ENCODE measurements around the gene CLIP3. TPM values are rescaled to one million over a fixed set of nuclear protein-coding genes. Genes with fewer than 3 reads are reported as not detected.
"Not testable (repeated sequence)": the region's sequence is repeated elsewhere in the genome, so short reads cannot be mapped to it uniquely, and the experiment has no call there.

The CLIP3 gene
- total RNA-seq, 2 donors from 2014 or later: 21.3 to 29.0 TPM

DNA sequence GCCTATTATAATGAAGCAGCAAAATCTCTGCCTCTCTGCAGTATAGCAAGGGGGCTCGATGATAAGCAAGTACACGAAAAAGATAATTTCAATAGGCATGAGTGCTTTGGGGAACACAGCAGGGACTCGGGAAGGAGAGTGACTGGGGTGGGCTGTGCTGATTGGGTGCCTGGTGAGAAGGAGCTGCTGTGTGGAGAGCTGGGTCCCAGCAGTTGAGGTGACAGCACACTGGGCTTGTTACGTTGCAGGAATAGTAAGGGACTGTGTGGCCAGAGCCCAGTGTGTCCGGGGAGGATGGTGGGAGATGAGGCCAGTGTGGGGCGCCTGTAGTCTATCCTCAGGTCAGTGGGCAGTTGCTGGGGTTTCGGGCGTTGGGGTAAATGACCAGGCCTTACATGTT, 39.4 kb upstream of the CLIP3 start:
- Histone ChIP-seq H3K4me1 (ENCODE audit: control insufficient read depth in 1 of 2, low read depth in 2 of 2) (no peaks in the 10 kb centered on the region), H3K9me3 (no peaks in the 10 kb centered on the region), H3K27me3 (replicated peaks; ENCODE audit: insufficient read depth) (no peaks in the 10 kb centered on the region), H3K36me3 (no peaks in the 10 kb centered on the region), H3K27ac (no peak overlapping the region), H3K4me3 (no peak overlapping the region)
- TF ChIP-seq, protein P1, sequence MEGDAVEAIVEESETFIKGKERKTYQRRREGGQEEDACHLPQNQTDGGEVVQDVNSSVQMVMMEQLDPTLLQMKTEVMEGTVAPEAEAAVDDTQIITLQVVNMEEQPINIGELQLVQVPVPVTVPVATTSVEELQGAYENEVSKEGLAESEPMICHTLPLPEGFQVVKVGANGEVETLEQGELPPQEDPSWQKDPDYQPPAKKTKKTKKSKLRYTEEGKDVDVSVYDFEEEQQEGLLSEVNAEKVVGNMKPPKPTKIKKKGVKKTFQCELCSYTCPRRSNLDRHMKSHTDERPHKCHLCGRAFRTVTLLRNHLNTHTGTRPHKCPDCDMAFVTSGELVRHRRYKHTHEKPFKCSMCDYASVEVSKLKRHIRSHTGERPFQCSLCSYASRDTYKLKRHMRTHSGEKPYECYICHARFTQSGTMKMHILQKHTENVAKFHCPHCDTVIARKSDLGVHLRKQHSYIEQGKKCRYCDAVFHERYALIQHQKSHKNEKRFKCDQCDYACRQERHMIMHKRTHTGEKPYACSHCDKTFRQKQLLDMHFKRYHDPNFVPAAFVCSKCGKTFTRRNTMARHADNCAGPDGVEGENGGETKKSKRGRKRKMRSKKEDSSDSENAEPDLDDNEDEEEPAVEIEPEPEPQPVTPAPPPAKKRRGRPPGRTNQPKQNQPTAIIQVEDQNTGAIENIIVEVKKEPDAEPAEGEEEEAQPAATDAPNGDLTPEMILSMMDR (IDR thresholded peaks at IDR 0.05): no peak
- ATAC-seq (ENCODE audit: insufficient number of reproducible peaks, low FRiP score, low read depth) (no peak), DNase-seq (ENCODE audit: low spot score) (no peak)

DNA sequence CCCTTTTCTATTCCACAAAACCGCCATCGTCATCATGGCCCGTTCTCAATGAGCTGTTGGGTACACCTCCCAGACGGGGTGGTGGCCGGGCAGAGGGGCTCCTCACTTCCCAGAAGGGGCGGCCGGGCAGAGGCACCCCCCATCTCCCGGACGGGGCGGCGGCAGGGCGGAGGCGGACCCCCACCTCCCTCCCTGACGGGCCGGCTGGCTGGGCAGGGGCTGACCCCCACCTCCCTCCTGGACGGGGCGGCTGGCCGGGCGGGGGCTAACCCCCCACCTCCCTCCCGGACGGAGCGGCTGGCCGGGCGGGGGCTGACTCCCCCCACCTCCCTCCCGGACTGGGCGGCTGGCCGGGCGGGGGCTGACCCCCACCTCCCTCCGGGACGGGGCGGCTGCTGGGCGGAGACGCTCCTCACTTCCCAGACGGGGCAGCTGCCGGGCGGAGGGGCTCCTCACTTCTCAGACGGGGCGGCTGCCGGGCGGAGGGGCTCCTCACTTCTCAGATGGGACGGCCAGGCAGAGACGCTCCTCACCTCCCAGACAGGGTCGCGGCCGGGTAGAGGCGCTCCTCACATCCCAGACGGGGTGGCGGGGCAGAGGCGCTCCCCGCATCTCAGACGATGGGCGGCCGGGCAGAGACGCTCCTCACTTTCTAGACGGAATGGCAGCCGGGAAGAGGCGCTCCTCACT, 36.3 kb upstream of the CLIP3 start:
- H3K4me3 ChIP-seq; H3K36me3 ChIP-seq; H3K27me3 ChIP-seq (replicated peaks; ENCODE audit: insufficient read depth); ATAC-seq (ENCODE audit: insufficient number of reproducible peaks, low FRiP score, low read depth); H3K9me3 ChIP-seq; H3K4me1 ChIP-seq (ENCODE audit: control insufficient read depth in 1 of 2, low read depth in 2 of 2); DNase-seq (ENCODE audit: low spot score); H3K27ac ChIP-seq: not testable (repeated sequence)

DNA sequence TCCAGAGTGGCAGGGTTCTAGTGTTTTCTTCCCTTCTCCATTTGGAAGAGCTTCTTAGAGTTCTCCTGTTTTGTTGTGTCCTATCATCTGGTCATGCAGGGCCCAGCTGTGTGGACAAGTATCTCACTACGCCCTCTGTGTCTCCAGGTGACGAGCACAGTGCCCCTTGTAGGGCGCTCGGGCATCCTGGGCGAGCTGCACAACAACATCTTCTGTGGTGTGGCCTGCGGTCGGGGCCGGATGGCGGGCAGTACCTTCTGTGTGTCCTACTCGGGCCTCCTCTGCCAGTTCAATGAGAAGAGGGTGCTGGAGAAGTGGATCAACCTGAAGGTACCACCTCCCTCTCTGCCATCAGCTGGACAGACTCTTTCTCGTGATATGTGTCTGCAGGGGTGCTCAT, 35.0 kb upstream of the CLIP3 start:
- ATAC-seq (ENCODE audit: insufficient number of reproducible peaks, low FRiP score, low read depth) (no peak), DNase-seq (ENCODE audit: low spot score) (no peak)
- H3K27ac ChIP-seq: no peak overlapping the region
- no peaks in the 10 kb centered on the region for H3K4me1 ChIP-seq (ENCODE audit: control insufficient read depth in 1 of 2, low read depth in 2 of 2)
- H3K36me3 ChIP-seq: no peaks in the 10 kb centered on the region
- H3K27me3 ChIP-seq (replicated peaks; ENCODE audit: insufficient read depth): no peaks in the 10 kb centered on the region
- H3K4me3 ChIP-seq: no peak overlapping the region
- no peaks in the 10 kb centered on the region for H3K9me3 ChIP-seq
- TF ChIP-seq, protein P1 (IDR thresholded peaks at IDR 0.05): no peak

DNA sequence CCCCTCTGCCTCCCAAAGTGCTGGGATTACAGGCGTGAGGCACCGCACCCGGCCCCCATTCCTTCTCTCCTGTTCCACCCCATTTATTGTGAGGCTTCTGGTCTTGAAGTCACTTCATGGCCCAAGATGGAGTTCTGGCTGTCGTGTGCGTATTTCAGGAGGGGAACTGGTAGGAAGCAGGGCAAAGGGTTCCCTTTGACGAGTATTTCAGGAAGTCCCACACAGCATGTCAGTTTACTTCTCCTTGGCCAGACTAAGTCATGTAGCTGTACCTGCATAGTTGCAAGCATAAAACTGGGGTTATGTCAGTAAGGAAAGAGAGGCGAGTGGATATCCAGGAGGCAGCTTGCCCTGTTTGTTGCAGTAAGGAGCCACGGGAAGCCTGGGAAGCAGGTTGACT, 32.2 kb upstream of the CLIP3 start:
- no peaks in the 10 kb centered on the region for H3K27me3 ChIP-seq (replicated peaks; ENCODE audit: insufficient read depth)
- H3K27ac ChIP-seq: no peak overlapping the region
- H3K36me3 ChIP-seq: no peaks in the 10 kb centered on the region
- H3K9me3 ChIP-seq: no peaks in the 10 kb centered on the region
- no peak for ATAC-seq (ENCODE audit: insufficient number of reproducible peaks, low FRiP score, low read depth)
- H3K4me3 ChIP-seq: no peak overlapping the region
- H3K4me1 ChIP-seq (ENCODE audit: control insufficient read depth in 1 of 2, low read depth in 2 of 2): no peaks in the 10 kb centered on the region
- TF ChIP-seq, protein P1 (IDR thresholded peaks at IDR 0.05): no peak
- DNase-seq (ENCODE audit: low spot score): no peak

DNA sequence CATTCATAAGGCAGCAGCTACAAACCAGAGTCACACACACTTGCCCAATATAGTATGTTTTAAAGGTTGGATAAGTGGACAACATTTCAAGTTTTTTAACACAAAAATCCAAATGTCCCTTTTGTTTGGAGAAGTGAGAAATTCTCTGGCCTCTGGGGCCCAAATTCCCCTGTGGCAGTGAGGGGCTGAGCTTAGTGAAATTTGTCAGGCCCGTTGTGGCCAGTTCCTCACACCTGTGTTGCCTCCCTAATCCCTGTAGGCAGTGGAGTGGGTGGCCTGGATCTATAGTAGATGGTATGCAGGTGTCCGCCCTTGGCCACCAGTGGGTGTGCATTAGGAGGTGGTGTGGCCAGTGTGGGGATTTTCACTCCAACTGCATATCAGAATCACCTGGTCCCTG, 28.7 kb upstream of the CLIP3 start:
- no peaks in the 10 kb centered on the region for H3K4me1 ChIP-seq (ENCODE audit: control insufficient read depth in 1 of 2, low read depth in 2 of 2)
- H3K4me3 ChIP-seq: no peak overlapping the region
- no peak for DNase-seq (ENCODE audit: low spot score)

More for the DNA sequence above, 28.7 kb upstream of the CLIP3 start:
- Histone ChIP-seq H3K27me3 (replicated peaks; ENCODE audit: insufficient read depth) (no peaks in the 10 kb centered on the region), H3K9me3 (no peaks in the 10 kb centered on the region), H3K36me3 (no peaks in the 10 kb centered on the region), H3K27ac (no peak overlapping the region)
- TF ChIP-seq, protein P1 (IDR thresholded peaks at IDR 0.05): no peak
- ATAC-seq (ENCODE audit: insufficient number of reproducible peaks, low FRiP score, low read depth): no peak
